NB4 (cell line): ENCODE measurements around the gene ADTRP.

Experiments
- DNase-seq: peaks from one replicate; pipeline ENCODE4 v3.0.0; 2010; ENCODE audit warnings: low read depth
- H3K4me3 ChIP-seq: one replicate; pipeline ENCODE4 v1.5.1; 2011; ENCODE audit warnings: mild to moderate bottlenecking, low read depth, low read length, moderate library complexity
- CTCF ChIP-seq: IDR thresholded peaks from one replicate; pipeline ENCODE4 v1.5.1; 2012; ENCODE audit warnings: low read depth, low read length
- MAX ChIP-seq: IDR thresholded peaks from 2 replicates; pipeline ENCODE4 v1.6.1; 2011; ENCODE audit warnings: low read depth, low read length
- MYC ChIP-seq: IDR thresholded peaks from 2 replicates; pipeline ENCODE4 v1.6.1; 2011; ENCODE audit warnings: low read depth, low read length
- POLR2A ChIP-seq: IDR thresholded peaks from 2 replicates; pipeline ENCODE4 v1.6.1; 2011; ENCODE audit warnings: mild to moderate bottlenecking; ENCODE audit not compliant: insufficient read length; ENCODE audit errors: extremely low read depth

Gene ADTRP

GRCh38 chr6:11778036-11778435 is 567 bp downstream of the ADTRP start:
- DNase-seq: no peak
- H3K4me3 ChIP-seq: no peak overlapping the region
- no peak for TF ChIP-seq MAX
- no peak for TF ChIP-seq POLR2A
- no peak for TF ChIP-seq MYC
- TF ChIP-seq CTCF: no peak

GRCh38 chr6:11775791-11776409 is 2.7 kb downstream of the ADTRP start:
- H3K4me3 ChIP-seq: no peak overlapping the region
- TF ChIP-seq CTCF (no peak), MAX (no peak), POLR2A (no peak)
- no peak for DNase-seq

GRCh38 chr6:11774426-11774825 is 4.2 kb downstream of the ADTRP start:
- DNase-seq: no peak
- TF ChIP-seq CTCF: no peak
- no peak for TF ChIP-seq MYC
- TF ChIP-seq POLR2A: no peak
- TF ChIP-seq MAX: no peak
- H3K4me3 ChIP-seq: no peak overlapping the region

GRCh38 chr6:11773581-11773980 is 5.0 kb downstream of the ADTRP start:
- TF ChIP-seq POLR2A (no peak), CTCF (no peak), MYC (no peak), MAX (no peak)
- H3K4me3 ChIP-seq: no peak overlapping the region
- no peak for DNase-seq

- DNase-seq: no peak
- no peak overlapping the region for H3K4me3 ChIP-seq
- no peak for TF ChIP-seq MYC
- TF ChIP-seq MAX: no peak
- no peak for TF ChIP-seq CTCF
- TF ChIP-seq POLR2A: no peak
Measured at GRCh38 chr6:11773013-11773412, 5.6 kb downstream of the ADTRP start.
